Keratinocyte (primary cell): ENCODE measurements around the gene CUL2.

Experiments
- CTCF ChIP-seq, 3 experiments: IDR thresholded peaks in 1 of 3; conservative IDR thresholded peaks in 1 of 3; optimal IDR thresholded peaks in 1 of 3; 2 replicates in 2 of 3; 3 replicates in 1 of 3; pipeline versions ENCODE3 to v1.5.1; 2011; ENCODE audit warnings: low read length in 3 of 3, mild to moderate bottlenecking in 3 of 3, moderate library complexity in 2 of 3, control low read depth in 1 of 3, inconsistent platforms in 1 of 3; ENCODE audit not compliant: insufficient read depth in 2 of 3; ENCODE audit errors: extremely low read depth in 1 of 3
- EZH2 ChIP-seq: IDR thresholded peaks from one replicate; pipeline ENCODE4 v1.6.1; 2012; ENCODE audit warnings: inconsistent platforms, mild to moderate bottlenecking, low read length, moderate library complexity

DNA sequence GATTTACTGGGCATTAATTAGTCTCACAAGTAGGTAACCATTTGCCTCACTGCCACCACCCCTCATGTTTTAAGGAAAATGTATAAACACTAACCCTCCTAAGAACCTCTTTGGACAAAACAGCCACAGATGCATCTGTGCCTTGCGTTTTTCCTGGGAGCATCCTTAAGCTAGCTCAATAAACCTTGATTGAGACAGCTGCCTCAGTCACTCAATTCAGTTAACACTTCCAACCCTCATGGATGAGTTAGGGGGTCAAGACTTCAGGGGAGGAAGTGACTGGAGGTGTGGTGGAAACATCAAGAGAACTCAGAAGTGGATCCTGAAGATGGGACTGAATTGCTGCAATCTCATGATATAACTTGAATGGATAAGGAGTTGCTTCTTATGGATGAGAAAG is 31.5 kb downstream of the CUL2 start:
- TF ChIP-seq CTCF (optimal IDR thresholded peaks at IDR 0.05 in 1 of 3, IDR thresholded peaks at IDR 0.05 in 1 of 3, conservative IDR thresholded peaks at IDR 0.05 in 1 of 3; ENCODE audit: extremely low read depth in 1 of 3, insufficient read depth in 2 of 3, low read length in 3 of 3) = no peak
- no peak for TF ChIP-seq EZH2
